Neural progenitor cell (in vitro differentiated cells): ENCODE data around the gene KRT3.

ENCODE experiments used
- EZH2 ChIP-seq: fragments of 200-600 bp; sonication (generic); IDR thresholded peaks from 2 replicates; pipeline ENCODE4 v1.6.1; 2017; ENCODE audit warnings: antibody characterized with exemption, mild to moderate bottlenecking, moderate library complexity
- EZH2phosphoT487 ChIP-seq: fragments of 200-600 bp; sonication (generic); IDR thresholded peaks from 2 replicates; pipeline ENCODE4 v1.6.1; 2017; ENCODE audit warnings: antibody characterized with exemption
- TF ChIP-seq, protein P1 (sequence below): fragments of 200-600 bp; sonication (generic); IDR thresholded peaks from 2 replicates; pipeline ENCODE4 v1.5.1; 2017; ENCODE audit warnings: antibody characterized with exemption, mild to moderate bottlenecking

DNA sequence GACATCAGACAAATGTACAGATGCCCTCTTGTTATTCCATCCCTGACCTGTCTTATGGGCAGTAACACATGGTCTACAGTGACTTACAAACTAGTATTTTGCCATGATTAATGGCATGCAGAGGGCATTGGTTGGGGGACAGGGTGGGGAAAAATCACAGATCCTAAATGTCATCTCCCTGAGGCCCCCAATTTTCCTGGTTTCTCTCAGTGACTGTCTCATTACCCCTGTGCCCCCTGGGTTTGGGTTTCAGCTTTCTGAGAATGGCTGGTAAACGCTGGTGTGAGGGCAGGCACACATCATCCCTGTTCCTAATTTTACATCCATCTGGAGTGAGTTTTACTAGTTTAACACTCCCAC lies 28.9 kb downstream of the KRT3 start:
- TF ChIP-seq, protein P1, sequence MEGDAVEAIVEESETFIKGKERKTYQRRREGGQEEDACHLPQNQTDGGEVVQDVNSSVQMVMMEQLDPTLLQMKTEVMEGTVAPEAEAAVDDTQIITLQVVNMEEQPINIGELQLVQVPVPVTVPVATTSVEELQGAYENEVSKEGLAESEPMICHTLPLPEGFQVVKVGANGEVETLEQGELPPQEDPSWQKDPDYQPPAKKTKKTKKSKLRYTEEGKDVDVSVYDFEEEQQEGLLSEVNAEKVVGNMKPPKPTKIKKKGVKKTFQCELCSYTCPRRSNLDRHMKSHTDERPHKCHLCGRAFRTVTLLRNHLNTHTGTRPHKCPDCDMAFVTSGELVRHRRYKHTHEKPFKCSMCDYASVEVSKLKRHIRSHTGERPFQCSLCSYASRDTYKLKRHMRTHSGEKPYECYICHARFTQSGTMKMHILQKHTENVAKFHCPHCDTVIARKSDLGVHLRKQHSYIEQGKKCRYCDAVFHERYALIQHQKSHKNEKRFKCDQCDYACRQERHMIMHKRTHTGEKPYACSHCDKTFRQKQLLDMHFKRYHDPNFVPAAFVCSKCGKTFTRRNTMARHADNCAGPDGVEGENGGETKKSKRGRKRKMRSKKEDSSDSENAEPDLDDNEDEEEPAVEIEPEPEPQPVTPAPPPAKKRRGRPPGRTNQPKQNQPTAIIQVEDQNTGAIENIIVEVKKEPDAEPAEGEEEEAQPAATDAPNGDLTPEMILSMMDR, result no peak
- no peak for TF ChIP-seq EZH2
- TF ChIP-seq EZH2phosphoT487, result no peak
